ENCODE data around the gene ZNF474. TPM values are rescaled to one million over a fixed set of nuclear protein-coding genes. Genes with fewer than 3 reads are reported as not detected.

Gene ZNF474
- total RNA-seq, 1 experiment from 2014 or later: 0.22 TPM

DNA sequence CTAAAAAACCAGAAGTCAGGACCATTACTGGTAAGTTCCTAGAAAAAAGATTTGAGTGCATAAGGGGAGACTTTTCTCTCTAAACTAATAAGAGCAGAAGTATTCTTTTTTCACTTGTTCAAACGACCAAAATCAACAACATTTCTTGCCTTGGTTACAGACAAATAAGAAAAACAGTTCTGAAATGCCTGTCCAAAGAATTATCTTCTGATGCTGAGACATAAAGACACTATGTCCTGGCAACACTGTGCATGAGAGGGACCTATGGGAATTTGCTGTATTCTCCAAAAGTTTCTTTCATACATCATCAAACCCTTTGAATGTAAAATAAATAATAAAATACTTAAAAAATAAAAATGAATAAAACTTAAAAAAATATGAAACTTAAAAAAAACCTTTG is 50.4 kb downstream of the ZNF474 start:
- DNase-seq (ENCODE audit: extremely low read depth, low read depth): no peak

DNA sequence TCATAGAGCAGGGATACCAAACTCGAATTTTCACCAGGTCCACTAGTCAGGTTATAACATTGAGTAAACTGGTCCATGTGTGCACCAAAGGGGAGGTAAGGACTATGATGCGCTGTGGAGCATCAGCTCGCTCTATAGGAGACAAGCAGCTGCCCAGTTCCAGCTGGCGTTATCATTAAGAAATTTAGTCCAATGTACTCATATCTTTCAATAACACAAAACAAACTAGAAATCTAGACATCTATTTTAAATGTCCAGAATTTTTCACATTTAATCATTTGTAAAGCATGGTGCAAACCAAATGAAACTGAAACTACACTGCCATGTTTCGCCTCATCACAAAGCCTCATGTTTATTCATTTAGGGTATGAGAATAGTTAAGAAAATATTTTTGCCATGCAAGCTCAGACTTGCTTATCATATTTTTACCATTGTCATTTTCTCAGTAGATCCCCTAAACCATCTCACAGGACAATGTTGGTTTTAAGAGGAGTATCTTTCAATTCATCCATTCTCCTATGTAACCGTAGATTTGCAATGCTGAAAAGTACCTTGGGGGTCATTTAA is 50.9 kb downstream of the ZNF474 start:
- DNase-seq (ENCODE audit: extremely low read depth, low read depth): no peak

DNA sequence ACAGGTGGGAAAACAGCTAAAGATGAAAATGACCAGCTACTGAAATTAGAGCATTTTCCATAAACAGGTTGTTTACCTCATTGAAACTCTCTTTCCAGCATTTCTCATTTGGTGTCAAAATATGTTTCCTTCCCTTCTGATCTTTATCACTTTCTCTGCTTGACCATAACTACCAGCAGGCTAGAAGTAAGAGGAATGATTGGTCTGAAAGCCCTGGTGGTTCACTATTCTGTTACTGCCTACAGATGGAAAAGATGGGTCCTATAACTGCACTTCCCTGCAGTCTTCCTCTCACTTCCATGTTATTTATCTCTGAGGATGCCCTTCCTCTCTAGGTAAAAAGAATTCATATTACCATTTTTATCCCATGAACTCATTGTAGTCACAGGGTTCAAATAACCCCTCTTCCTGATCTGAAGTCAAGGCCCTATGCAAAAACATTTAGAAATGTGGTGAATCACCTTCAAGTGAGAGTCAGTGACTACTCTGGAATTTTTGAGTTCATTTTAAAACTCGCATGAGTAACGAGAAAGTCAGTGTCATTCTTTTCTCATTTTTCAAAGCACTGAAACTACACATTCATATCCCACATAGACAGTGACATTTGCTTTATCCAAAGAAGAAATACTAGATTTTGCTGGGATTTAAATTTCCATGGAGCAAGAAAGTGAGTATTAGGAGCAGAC is 51.7 kb downstream of the ZNF474 start:
- DNase-seq (ENCODE audit: extremely low read depth, low read depth): no peak

DNA sequence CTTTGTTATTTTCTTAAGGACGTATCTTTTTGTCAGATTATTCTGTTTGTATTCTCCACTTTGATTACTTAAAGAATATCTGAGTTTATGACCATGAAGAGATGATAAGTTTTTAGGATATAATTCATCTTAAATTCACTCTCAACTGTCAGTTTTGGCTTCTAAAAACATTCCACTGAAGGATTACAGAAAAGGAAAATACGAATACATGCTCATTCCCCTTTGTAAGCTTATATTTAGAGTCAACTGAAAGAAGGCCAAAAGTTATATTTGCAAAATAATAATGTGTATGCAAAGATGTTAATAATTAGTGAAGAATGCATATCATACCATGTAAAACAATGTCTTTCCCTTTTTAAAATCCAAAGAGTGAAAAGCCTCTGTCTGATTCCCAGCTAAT is 52.5 kb downstream of the ZNF474 start:
- no peak for DNase-seq (ENCODE audit: extremely low read depth, low read depth)

DNA sequence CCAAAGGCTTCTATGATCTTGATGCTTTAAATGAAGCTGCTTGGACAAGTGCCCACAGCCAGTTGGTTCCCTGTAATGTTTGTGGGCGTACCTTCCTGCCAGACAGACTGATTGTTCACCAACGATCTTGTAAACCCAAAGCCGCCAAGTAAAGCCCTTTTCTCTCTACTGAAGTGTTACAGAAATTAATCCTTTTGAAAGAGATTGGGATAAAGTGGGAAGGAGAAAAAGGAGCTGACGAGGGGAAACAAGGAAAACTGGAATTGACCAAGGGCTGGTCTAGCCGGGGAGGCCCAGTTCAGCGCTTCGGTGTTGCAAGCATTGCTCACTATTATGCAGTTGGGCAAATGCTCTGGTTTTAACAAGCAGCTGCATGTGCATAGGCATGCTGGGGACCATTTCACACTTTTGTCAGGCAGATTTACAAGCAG is 53.2 kb downstream of the ZNF474 start:
- no peak for DNase-seq (ENCODE audit: extremely low read depth, low read depth)

DNA sequence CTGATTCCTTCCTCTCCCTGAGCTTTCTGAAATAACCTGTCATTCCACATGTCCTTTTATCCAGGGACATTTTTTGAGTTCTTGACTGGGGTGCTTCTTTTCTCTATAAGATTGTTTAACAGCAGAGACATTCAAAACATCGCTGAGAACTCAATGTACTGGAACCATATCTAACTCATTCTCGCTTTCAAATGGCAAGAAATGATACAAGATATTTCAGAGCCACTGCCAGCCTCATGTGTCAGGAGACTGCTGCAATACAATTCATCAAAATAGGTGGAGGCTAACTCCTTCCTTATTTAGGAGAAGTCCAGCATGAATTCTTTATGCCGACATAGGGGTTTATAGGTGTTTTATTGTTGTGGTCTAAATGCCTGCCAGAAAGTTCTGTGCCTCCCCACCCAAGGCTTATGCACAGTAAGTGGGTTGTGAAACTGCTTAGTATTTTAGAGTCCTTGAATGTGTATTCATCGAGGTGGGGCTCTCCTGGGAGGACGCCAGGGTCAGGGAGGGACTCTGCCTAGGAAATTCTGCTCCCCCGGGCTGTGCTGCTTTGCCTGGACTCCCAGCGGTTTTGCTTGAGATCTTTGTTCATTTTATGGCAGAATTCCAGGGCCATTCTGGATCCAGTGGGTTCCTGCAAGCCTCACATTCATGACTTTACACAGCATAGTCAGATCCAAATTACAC is 53.9 kb downstream of the ZNF474 start:
- no peak for DNase-seq (ENCODE audit: extremely low read depth, low read depth)

DNA sequence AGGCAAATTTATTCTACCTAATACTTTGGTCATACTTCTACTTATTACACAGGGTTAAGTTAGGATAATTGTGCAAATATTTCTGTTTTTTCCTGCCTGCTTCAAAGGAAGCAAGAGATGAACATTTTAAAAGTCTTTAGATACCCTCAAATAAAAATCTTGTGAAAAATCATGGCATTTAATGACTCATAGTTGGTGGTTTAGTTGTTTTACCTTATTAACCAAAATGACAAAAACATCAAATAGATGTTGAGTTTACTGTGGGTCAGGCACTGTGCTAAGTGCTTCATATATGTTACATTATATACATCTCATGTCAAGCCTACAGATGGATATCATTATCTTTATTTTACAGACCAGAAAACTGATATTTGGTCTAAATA is 54.4 kb downstream of the ZNF474 start:
- DNase-seq (ENCODE audit: extremely low read depth, low read depth): no peak

DNA sequence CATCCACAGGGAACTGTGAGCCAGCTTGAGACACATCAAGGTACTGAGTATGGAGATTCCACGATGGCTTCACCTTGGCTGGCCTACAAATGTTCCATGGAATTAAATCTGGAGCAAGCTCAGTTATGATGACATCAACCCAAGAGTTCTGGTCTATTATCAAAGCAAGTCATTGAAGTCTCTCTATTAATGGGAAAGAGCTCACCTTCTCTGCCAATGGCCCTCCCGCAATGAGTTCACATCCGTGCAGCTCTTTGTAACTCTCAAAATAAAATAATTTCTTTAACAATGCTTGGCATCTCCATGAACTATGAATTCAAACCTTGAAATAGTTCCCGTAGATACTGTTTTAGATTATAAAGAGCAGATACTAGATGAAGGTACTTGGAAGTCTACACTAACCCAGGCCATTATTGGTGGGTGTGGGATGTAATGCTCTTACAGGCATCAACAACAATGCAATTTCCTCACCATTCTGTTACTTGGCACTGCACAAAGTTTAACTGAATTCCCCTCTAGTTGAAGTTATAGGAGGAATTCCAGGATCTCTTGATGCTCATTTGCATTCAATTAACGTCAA is 55.4 kb downstream of the ZNF474 start:
- no peak for DNase-seq (ENCODE audit: extremely low read depth, low read depth)

DNA sequence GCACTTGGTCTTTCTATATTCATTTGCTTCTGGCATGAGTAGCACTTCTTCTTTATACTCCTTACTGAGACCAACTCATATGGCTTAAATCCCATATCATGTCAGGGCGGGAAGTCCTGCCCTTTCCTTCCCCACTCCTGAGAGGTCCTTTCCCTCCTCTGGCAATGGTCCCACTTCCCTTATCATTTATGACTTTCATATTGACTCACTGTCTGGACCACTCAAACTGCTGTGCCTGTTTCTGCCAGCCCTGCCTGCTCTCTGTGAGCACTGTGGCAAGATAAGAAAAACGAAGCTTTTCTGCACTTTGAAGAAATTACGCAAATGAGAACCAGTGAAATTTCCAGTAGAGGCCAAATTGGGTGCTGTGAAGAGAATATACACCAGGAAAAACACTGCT is 58.1 kb downstream of the ZNF474 start:
- no peak for DNase-seq (ENCODE audit: extremely low read depth, low read depth)

DNA sequence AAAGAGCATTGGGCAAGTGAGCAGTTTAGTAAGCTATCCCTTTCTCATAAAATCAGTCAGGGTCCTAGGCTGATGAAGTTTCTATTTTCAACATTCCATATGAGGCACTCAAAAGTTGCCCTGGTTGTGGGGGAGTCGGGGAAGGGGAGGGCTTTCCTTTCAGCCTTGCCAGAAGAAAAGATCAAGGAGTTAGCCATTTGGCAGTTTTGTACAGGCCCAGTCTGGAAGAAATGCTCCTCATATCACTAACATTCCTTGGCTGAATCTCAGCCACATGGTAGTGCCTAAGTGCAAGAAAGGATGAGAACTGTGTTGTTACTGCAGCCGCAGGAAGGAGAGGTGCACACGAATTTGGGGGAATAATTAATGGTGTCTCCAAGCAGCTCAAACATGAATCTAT is 60.8 kb downstream of the ZNF474 start:
- DNase-seq (ENCODE audit: extremely low read depth, low read depth): no peak

DNA sequence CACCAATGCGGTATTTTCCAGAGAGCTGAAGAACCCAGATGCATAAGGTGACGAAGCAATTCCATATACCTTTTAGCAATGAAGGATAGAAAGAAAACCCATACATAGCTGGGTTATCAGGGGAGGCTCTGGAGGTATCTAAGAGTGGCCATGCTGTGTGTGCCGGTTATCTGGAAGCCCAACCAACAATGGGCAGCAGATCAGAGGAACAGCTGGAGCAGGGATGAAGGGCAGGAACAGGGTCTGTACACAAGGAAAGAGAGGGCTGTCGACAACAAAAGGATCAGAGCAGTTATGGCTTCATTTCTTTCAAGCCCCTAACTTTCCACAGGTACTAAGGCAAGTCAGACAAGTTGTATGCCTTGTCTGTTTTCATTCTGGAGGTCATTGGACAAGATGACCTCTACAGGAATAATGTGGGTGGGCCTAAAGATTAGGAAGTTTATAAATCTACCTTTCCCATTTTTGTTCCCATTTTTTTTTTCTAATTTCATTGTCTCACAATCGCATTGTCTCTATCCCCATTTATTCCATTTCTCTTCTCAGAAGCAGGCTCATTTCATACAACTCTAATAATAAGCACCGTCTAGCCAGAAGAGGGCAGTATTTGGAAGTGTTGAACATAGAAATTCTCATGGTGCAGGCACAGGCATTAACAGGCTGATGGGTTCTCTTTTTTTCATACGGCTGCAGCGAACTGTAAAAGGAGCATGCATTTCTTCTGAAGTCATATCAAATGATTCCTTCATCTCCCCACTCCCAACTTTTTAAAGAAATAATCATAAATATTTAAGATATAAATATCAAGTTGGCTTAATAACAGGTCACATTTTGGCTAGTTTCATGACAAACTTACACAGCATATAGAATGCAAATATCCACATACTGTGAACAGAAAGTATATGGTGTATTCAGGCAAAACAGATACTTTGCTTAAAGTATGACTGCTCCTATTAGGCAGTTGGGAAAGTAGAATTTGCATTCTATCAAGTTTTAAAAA is 63.5 kb downstream of the ZNF474 start:
- peak; percentile 58 for DNase-seq (ENCODE audit: extremely low read depth, low read depth)

DNA sequence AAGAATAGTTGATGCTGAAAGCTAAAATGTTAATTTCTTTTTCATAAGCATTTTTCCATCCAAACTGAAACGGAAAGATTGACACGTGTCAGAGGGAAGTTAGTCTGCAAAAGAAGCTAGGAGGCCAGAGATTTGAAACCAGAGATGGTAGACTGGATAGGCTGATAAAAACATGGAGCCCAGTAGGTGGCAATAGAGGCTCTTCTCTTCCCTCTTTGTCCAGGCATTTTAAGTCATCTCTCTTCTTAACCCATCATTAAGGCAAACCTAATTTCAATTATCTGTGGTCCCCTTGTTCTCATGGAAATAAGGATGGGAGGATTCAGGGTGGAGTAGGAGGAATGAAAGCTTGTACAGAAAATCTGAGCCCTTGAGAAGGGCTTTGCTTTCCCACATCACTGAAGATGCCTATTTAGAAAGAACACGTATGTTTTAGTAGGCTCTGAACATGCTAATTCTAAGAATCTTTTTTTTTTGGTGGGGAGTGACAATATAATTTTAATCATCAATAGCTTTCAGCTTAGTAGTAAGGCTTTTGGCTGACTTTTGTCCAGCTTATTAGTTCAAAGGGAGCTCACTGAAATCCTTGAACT is 66.6 kb downstream of the ZNF474 start:
- peak; percentile 41 for DNase-seq (ENCODE audit: extremely low read depth, low read depth)

DNA sequence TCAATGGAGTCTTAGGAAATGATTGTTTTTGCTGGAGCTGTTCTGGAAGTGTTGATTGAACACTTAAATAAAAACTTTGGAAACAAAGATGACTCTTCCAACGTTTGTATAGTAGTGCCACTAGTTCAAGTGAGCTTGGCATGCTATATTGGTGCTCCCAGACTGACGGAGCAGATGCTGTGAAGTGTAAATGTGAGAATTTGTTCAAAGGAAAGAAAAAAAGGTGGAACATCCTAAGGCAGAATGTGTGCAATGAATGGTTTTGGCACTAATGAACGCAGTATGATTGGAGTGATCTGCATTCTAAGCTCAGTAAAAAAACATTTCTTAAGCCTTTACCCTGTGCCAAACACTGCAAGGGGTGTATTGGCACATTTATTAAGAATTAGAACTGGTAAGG is 69.8 kb downstream of the ZNF474 start:
- no peak for DNase-seq (ENCODE audit: extremely low read depth, low read depth)

DNA sequence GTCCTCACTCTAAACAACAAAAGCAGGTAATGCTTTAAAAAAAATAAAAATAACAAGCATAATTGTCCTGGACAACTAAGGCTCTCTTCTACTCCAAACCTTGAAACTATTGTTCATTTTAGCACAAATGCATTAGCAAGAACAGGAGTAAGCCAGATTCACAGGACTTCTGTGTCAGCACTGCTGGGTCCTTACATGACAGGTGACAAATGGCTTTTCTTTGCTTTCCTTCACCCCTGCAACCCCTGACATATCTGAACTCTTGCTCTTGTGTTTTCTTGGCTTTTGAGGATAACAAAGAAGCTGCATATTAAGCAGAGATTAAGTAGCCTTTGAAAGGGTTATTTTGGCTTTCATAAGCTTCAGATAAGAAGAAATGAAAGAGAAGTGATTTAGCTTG is 71.1 kb downstream of the ZNF474 start:
- no peak for DNase-seq (ENCODE audit: extremely low read depth, low read depth)

DNA sequence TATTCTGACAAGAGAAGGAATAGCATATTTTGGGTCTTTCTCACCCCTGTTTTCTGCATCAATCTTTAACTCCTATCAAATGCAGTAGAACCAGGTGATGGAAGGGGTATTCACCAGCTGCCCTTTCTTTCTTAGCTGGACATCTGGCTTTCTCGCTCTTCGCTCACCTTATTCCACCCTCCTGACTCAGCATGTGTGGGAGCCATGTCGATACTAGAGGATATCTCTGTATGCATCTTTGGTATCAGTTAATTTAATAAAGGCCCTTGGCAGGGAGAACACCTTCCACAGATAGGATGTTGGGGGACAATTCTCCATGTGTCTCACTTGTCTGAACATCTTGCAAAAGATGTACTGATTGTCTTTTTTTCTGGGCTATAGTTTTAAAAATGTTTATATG is 71.5 kb downstream of the ZNF474 start:
- no peak for DNase-seq (ENCODE audit: extremely low read depth, low read depth)

DNA sequence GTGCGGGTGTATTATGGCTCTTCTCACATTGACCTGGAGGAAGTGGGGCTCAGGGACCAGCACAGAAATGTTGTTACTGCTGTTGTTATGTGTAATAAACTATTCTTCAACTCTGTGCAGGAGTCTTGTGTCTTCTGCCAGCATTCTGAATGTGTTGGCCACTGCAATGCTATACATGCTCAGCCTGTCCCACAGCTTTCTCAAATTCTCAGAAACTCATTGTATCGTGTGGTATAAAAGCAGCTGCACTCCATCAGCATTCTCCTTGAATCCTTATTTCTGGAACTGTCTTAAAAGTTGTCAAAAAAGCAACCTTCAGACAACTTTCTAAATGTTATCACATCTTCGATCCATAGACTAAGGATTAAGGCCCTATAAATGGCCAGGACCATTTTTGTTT is 72.0 kb downstream of the ZNF474 start:
- DNase-seq (ENCODE audit: extremely low read depth, low read depth): no peak

DNA sequence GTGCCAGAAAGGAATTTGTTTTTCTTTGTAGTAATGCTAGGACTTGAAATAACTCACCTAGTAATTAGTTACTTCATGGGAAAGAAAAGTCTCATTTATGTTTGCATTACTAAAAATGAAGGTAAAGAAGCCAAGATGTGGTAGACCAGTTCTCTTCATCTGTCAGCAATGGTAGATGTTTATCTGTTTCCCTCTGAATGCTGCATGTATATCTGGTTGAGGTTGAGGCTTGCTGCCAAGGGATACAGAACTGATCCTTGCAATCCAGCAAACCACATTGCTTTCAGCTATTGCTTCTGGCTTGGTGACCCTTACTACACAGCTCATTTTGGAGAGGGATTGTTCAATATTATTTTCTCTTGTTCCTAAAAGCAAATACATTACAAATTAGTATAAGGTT is 73.6 kb downstream of the ZNF474 start:
- no peak for DNase-seq (ENCODE audit: extremely low read depth, low read depth)

Measured in NCI-H460 (cell line).